Measurements from ENCODE around the gene TLR1.

GRCh38 chr4:38802561-38803355 is 1.8 kb downstream of the TLR1 start:
- TF ChIP-seq CTCF (IDR thresholded peaks at IDR 0.05), result no peak
- TF ChIP-seq ZNF416 (CRISPR knock-in tag; IDR thresholded peaks at IDR 0.05), result no peak
- TF ChIP-seq ELF4 (CRISPR knock-in tag; IDR thresholded peaks at IDR 0.05; ENCODE audit: low read depth), result no peak
